GM12872 (cell line): Measurements from ENCODE around the gene ACTR1B.

Experiments used
- CTCF ChIP-seq: IDR thresholded peaks from 3 replicates; pipeline ENCODE4 v1.5.1; 2011; ENCODE audit warnings: low read depth, mild to moderate bottlenecking, low read length, moderate library complexity; ENCODE audit not compliant: insufficient read depth

ACTR1B gene

DNA sequence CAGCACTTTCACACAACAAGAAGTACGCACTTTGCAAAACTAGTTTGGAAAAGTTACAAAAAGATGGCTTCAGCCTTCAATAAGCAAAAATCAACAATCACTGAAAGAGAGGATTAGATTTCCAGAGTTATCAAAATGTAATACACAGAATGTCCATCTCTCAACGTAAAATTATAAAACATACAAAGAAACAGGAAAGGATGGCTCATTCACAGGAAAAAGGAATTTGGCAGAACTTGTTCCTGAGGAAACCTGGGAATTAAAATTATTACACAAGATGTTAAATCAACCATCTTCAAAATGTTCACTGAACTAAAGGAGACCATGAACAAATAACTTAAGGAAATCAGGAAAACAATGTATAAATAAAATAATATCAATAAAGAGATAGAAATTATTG, 13.6 kb upstream of the ACTR1B start:
- TF ChIP-seq CTCF: no peak

DNA sequence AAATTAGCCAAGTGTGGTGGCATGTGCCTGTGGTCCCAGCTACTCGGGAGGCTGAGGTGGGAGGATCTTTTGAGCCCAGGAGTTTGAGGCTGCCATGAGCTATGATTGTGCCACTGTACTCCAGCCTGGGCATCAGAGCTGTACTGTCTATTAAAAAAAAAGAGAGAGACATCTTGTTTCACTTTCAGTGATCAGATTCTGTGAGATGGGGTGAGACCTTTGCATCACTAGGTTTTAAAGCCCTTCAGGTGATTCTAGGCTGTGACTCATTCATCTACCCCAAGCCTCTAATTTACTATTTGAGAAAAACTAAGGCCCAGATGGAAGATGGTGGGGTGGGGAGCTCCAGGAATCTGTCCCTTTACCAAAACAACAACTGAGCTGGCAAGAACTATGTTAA, 12.8 kb upstream of the ACTR1B start:
- no peak for TF ChIP-seq CTCF

GRCh38 chr2:97675430-97676113, 11.7 kb upstream of the ACTR1B start:
- no peak for TF ChIP-seq CTCF

DNA sequence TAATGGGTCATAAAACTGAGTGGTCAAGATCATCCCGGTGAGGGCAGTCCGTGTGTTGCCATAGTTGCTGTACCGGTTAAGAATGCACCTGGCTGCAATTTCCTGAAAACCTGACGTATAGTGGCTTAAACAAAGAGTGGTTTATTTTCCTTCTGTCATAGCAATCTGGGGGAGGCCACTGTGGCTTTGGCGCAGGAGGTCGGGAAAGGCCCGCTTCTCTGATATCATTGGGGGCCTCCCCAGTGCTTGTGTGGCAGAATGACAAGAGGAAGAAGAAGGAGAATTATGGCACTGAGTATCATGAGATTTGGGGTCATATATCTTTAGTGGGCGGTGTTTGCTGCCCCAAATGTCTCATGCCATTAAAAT, 10.1 kb upstream of the ACTR1B start:
- TF ChIP-seq CTCF: no peak

GRCh38 chr2:97673182-97673914, 9.5 kb upstream of the ACTR1B start:
- TF ChIP-seq CTCF: no peak

- TF ChIP-seq CTCF: no peak
These were observed 7.7 kb upstream of the ACTR1B start for GRCh38 chr2:97671526-97671925.

- no peak for TF ChIP-seq CTCF
These were observed 6.6 kb upstream of the ACTR1B start for GRCh38 chr2:97670471-97670870.
